ENCODE measurements around the gene EGFL8. TPM values are rescaled to one million over a fixed set of nuclear protein-coding genes. Genes with fewer than 3 reads are reported as not detected.
"Not testable (repeated sequence)": the region's sequence is repeated elsewhere in the genome, so short reads cannot be mapped to it uniquely, and the experiment has no call there.

Gene EGFL8
- total and polyA plus RNA-seq, 2 of the 8 experiments (the other 6 are each of a cell fraction or from before 2014, with no cell fraction given): 5.0 to 9.2 TPM

GRCh38 chr6:32210191-32210601 lies 45.8 kb downstream of the EGFL8 start (continued):
- TF ChIP-seq RNF2 (IDR thresholded peaks at IDR 0.05; ENCODE audit: borderline replicate concordance, low read depth, low read length, missing control alignments, poor library complexity, severe bottlenecking) (no peak), TEAD4 (IDR thresholded peaks at IDR 0.05; ENCODE audit: low read depth, low read length) (no peak), USF2 (IDR thresholded peaks at IDR 0.05; ENCODE audit: low read length) (no peak), SP2 (IDR thresholded peaks at IDR 0.05; ENCODE audit: low read length) (no peak), CEBPB (IDR thresholded peaks at IDR 0.05; ENCODE audit: low read depth, low read length) (no peak), GTF2F1 (IDR thresholded peaks at IDR 0.05; ENCODE audit: borderline replicate concordance, low read depth, low read length) (no peak), NRF1 (IDR thresholded peaks at IDR 0.05; ENCODE audit: low read depth, low read length) (no peak), POU5F1 (IDR thresholded peaks at IDR 0.05; ENCODE audit: low read depth, low read length) (no peak)

GRCh38 chr6:32211432-32211831 lies 47.0 kb downstream of the EGFL8 start:
- H4K8ac ChIP-seq (ENCODE audit: extremely low read depth, insufficient read depth, low read length); H3K23ac ChIP-seq (ENCODE audit: insufficient read length); FAIRE-seq; H2BK15ac ChIP-seq (ENCODE audit: low read length); H3K36me3 ChIP-seq (ENCODE audit: control insufficient read depth in 2 of 4, insufficient read depth in 4 of 4, low read length in 3 of 4); H3K9me3 ChIP-seq (ENCODE audit: insufficient read depth in 2 of 2, low read depth in 1 of 2, low read length in 1 of 2); H2BK20ac ChIP-seq (ENCODE audit: low read length); H3K4me1 ChIP-seq (replicated peaks in 1 of 4; ENCODE audit: control insufficient read depth in 3 of 4, insufficient read depth in 4 of 4, low read length in 3 of 4); H4K91ac ChIP-seq (replicated peaks; ENCODE audit: insufficient read length, low read length); DNase-seq (ENCODE audit: low read depth in 1 of 2, low spot score in 2 of 2); H4K5ac ChIP-seq (ENCODE audit: insufficient read length, low read depth, low read length); H3K18ac ChIP-seq (ENCODE audit: extremely low read depth, low read length); H2BK12ac ChIP-seq (ENCODE audit: low read depth, low read length); H3K79me2 ChIP-seq (ENCODE audit: control insufficient read depth in 1 of 2, insufficient read depth in 2 of 2, low read length in 2 of 2); H3K14ac ChIP-seq (ENCODE audit: insufficient read length); H2AFZ ChIP-seq (ENCODE audit: low read length); H3K56ac ChIP-seq (replicated peaks; ENCODE audit: insufficient read length, low read depth, low read length); H3K27me3 ChIP-seq (replicated peaks in 1 of 4; ENCODE audit: control insufficient read depth in 3 of 4, extremely low read depth in 1 of 4, insufficient read depth in 3 of 4, low read length in 3 of 4); H3K4me3 ChIP-seq (ENCODE audit: extremely low read depth in 1 of 4, insufficient read depth in 2 of 4, low read depth in 3 of 4, low read length in 4 of 4); H4K20me1 ChIP-seq (replicated peaks in 1 of 2; ENCODE audit: control insufficient read depth in 1 of 2, insufficient read depth in 2 of 2, low read length in 2 of 2); H3K23me2 ChIP-seq (ENCODE audit: low read depth, low read length); H2AK5ac ChIP-seq (ENCODE audit: low read depth, low read length); H2BK5ac ChIP-seq (ENCODE audit: low read depth, low read length); POLR2A ChIA-PET (ENCODE audit: partially characterized antibody); H2BK120ac ChIP-seq (replicated peaks; ENCODE audit: low read depth, low read length); H3K4me2 ChIP-seq (ENCODE audit: insufficient read depth in 1 of 2, low read depth in 2 of 2, low read length in 2 of 2); H3K4ac ChIP-seq (replicated peaks; ENCODE audit: insufficient read length, low read depth, low read length); H3K9ac ChIP-seq (replicated peaks in 1 of 4; ENCODE audit: extremely low read depth in 1 of 4, low read depth in 3 of 4, low read length in 3 of 4); H3K27ac ChIP-seq (ENCODE audit: low read depth, low read length); H3K79me1 ChIP-seq (ENCODE audit: low read depth, low read length); CTCF ChIA-PET (ENCODE audit: partially characterized antibody): not testable (repeated sequence)
- WGBS, 2 experiments (ENCODE audit: extremely low coverage in 1 of 2, insufficient coverage in 1 of 2, insufficient read length in 1 of 2, insufficient replicate concordance in 2 of 2, low coverage in 1 of 2, low lambda C conversion rate in 2 of 2, missing lambda C conversion rate in 1 of 2): 84% methylated on average over 4 of the region's 4 CpGs; no CpG with 5 or more reads in 1 of the 2 experiments

Measured in H1 (cell line).